Measurements from ENCODE around the gene ZBTB45. TPM values are rescaled to one million over a fixed set of nuclear protein-coding genes. Genes with fewer than 3 reads are reported as not detected.
A peak's percentile ranks its signal among the peaks of the same experiment; 100 is the strongest.

The ZBTB45 gene
- polyA plus RNA-seq, 1 donor from 2014 or later: 6.8 TPM

- H3K9me2 ChIP-seq (ENCODE audit: insufficient read depth, low read length): no peaks in the 10 kb centered on the region
- peaks cover 16% of the 10 kb centered on the region for H3F3A ChIP-seq (ENCODE audit: insufficient read depth, low read length, poor library complexity, severe bottlenecking)
- peaks cover 19% of the 10 kb centered on the region for H3K79me2 ChIP-seq (replicated peaks; ENCODE audit: insufficient read depth, low read length)
- TF ChIP-seq MXI1 (conservative IDR thresholded peaks at IDR 0.05; ENCODE audit: poor library complexity, severe bottlenecking): no peak
- TF ChIP-seq CTCF (IDR thresholded peaks at IDR 0.05; ENCODE audit: poor library complexity, severe bottlenecking): no peak
- TF ChIP-seq POLR2AphosphoS5 (IDR thresholded peaks at IDR 0.05): no peak
- no peak for TF ChIP-seq RAD21 (conservative IDR thresholded peaks at IDR 0.05)
- no peak for TF ChIP-seq EZH2 (IDR thresholded peaks at IDR 0.05; ENCODE audit: borderline replicate concordance, insufficient read depth, low read length, poor library complexity, severe bottlenecking)
- TF ChIP-seq TAF1 (IDR thresholded peaks at IDR 0.05; ENCODE audit: low read depth): no peak
- peak overlapping the region; percentile 98 for H3K27ac ChIP-seq (ENCODE audit: low read length)
- H3K36me3 ChIP-seq (ENCODE audit: insufficient read depth, low read length): no peaks in the 10 kb centered on the region
- peak overlapping the region; percentile 76 for H3K4me3 ChIP-seq (ENCODE audit: low read length)
- no peak overlapping the region for H2AFZ ChIP-seq (ENCODE audit: low read depth, low read length)
- no peaks in the 10 kb centered on the region for H3K9me3 ChIP-seq (ENCODE audit: low read length)
- H3K4me2 ChIP-seq (ENCODE audit: low read length): peak overlapping the region; percentile 72
- H3K9ac ChIP-seq (ENCODE audit: low read length): peak overlapping the region; percentile 98
- peaks cover 6% of the 10 kb centered on the region for H4K20me1 ChIP-seq (ENCODE audit: insufficient read depth)
- no peaks in the 10 kb centered on the region for H3K27me3 ChIP-seq (ENCODE audit: insufficient read depth, low read depth, low read length)
Observed at GRCh38 chr19:58557221-58558065, 37.8 kb upstream of the ZBTB45 start.

- Histone ChIP-seq H3F3A (ENCODE audit: insufficient read depth, low read length, poor library complexity, severe bottlenecking) (peaks cover 16% of the 10 kb centered on the region), H3K36me3 (ENCODE audit: insufficient read depth, low read length) (peaks cover 3% of the 10 kb centered on the region), H3K4me2 (ENCODE audit: low read length) (peak overlapping the region; percentile 72), H4K20me1 (ENCODE audit: insufficient read depth) (peaks cover 6% of the 10 kb centered on the region), H2AFZ (ENCODE audit: low read depth, low read length) (no peak overlapping the region), H3K9me3 (ENCODE audit: low read length) (no peaks in the 10 kb centered on the region), H3K4me3 (ENCODE audit: low read length) (peak overlapping the region; percentile 76), H3K9me2 (ENCODE audit: insufficient read depth, low read length) (no peaks in the 10 kb centered on the region), H3K79me2 (replicated peaks; ENCODE audit: insufficient read depth, low read length) (peaks cover 19% of the 10 kb centered on the region), H3K27ac (ENCODE audit: low read length) (no peak overlapping the region), H3K27me3 (ENCODE audit: insufficient read depth, low read depth, low read length) (no peaks in the 10 kb centered on the region), H3K9ac (ENCODE audit: low read length) (peak overlapping the region; percentile 98)
- TF ChIP-seq POLR2AphosphoS5 (IDR thresholded peaks at IDR 0.05) (no peak), CTCF (IDR thresholded peaks at IDR 0.05; ENCODE audit: poor library complexity, severe bottlenecking) (no peak)
Observed at GRCh38 chr19:58556622-58557220, 37.1 kb upstream of the ZBTB45 start.

- Histone ChIP-seq H3K79me2 (replicated peaks; ENCODE audit: insufficient read depth, low read length) (peaks cover 19% of the 10 kb centered on the region), H3K9me2 (ENCODE audit: insufficient read depth, low read length) (no peaks in the 10 kb centered on the region), H3K4me3 (ENCODE audit: low read length) (peak overlapping the region; percentile 76), H3F3A (ENCODE audit: insufficient read depth, low read length, poor library complexity, severe bottlenecking) (peaks cover 16% of the 10 kb centered on the region), H3K36me3 (ENCODE audit: insufficient read depth, low read length) (peaks cover 3% of the 10 kb centered on the region), H3K9me3 (ENCODE audit: low read length) (no peaks in the 10 kb centered on the region), H3K27me3 (ENCODE audit: insufficient read depth, low read depth, low read length) (no peaks in the 10 kb centered on the region), H3K4me2 (ENCODE audit: low read length) (no peak overlapping the region), H3K27ac (ENCODE audit: low read length) (no peak overlapping the region), H3K9ac (ENCODE audit: low read length) (peak overlapping the region; percentile 98), H2AFZ (ENCODE audit: low read depth, low read length) (no peak overlapping the region), H4K20me1 (ENCODE audit: insufficient read depth) (peaks cover 6% of the 10 kb centered on the region)
- no peak for TF ChIP-seq EZH2 (IDR thresholded peaks at IDR 0.05; ENCODE audit: borderline replicate concordance, insufficient read depth, low read length, poor library complexity, severe bottlenecking)
- no peak for TF ChIP-seq MXI1 (conservative IDR thresholded peaks at IDR 0.05; ENCODE audit: poor library complexity, severe bottlenecking)
- TF ChIP-seq EP300 (conservative IDR thresholded peaks at IDR 0.05; ENCODE audit: poor library complexity, severe bottlenecking): no peak
- TF ChIP-seq TAF1 (IDR thresholded peaks at IDR 0.05; ENCODE audit: low read depth): no peak
- TF ChIP-seq REST (IDR thresholded peaks at IDR 0.05; ENCODE audit: borderline replicate concordance): no peak
- TF ChIP-seq SMC3 (conservative IDR thresholded peaks at IDR 0.05; ENCODE audit: poor library complexity): no peak
Observed at GRCh38 chr19:58555920-58556621, 36.5 kb upstream of the ZBTB45 start.

All from neural cell (in vitro differentiated cells).